A673 (cell line): Measurements from ENCODE around the gene VAMP7. TPM values are rescaled to one million over a fixed set of nuclear protein-coding genes. Genes with fewer than 3 reads are reported as not detected.

Experiments used
- BruUV-seq: library from RNA; stranded (reverse); fragments of 400-500 nt; replicated peaks from 2 replicates; lab custom pipeline; 2021; lab: Mats Ljungman, UMichigan
- CTCF ChIA-PET: fragments of 300-600 bp; sonication (Branson Sonifier 250); formaldehyde crosslinking; loops from one replicate; lab custom pipeline; 2022; ENCODE audit warnings: antibody characterized with exemption; lab: Charles Lee
- POLR2A ChIA-PET: fragments of 300-600 bp; sonication (Branson Sonifier 250); formaldehyde crosslinking; loops from one replicate; lab custom pipeline; 2022; ENCODE audit warnings: antibody characterized with exemption; ENCODE audit not compliant: low non-redundant PET; lab: Charles Lee
- DNase-seq: peaks from one replicate; pipeline ENCODE4 v3.0.0-alpha.2; 2015; ENCODE audit warnings: low spot score
- H3K27ac ChIP-seq: fragments of 200-600 bp; sonication (generic); 2 replicates; pipeline ENCODE4 v1.5.1; 2016; ENCODE audit warnings: mixed run types, low read depth, mild to moderate bottlenecking, mixed read lengths, antibody characterized with exemption, low read length; ENCODE audit not compliant: poor library complexity, severe bottlenecking
- H3K27me3 ChIP-seq: fragments of 200-600 bp; sonication (generic); replicated peaks from 2 replicates; pipeline ENCODE4 v1.6.1; 2017; ENCODE audit warnings: mixed run types, low read depth, mild to moderate bottlenecking, mixed read lengths, antibody characterized with exemption, low read length; ENCODE audit not compliant: insufficient read depth, poor library complexity
- H3K36me3 ChIP-seq: fragments of 200-600 bp; sonication (generic); 2 replicates; pipeline ENCODE4 v1.6.1; 2016; ENCODE audit warnings: mixed run types, mild to moderate bottlenecking, mixed read lengths, antibody characterized with exemption, low read length; ENCODE audit not compliant: insufficient read depth, poor library complexity, severe bottlenecking
- H3K4me1 ChIP-seq: fragments of 200-600 bp; sonication (generic); 2 replicates; pipeline ENCODE4 v1.6.1; 2017; ENCODE audit warnings: mixed run types, mild to moderate bottlenecking, mixed read lengths, antibody characterized with exemption, low read length; ENCODE audit not compliant: insufficient read depth, poor library complexity, severe bottlenecking
- H3K4me3 ChIP-seq: fragments of 200-600 bp; sonication (generic); 2 replicates; pipeline ENCODE4 v1.5.1; 2016; ENCODE audit warnings: low read depth, mixed run types, mild to moderate bottlenecking, mixed read lengths, low read length; ENCODE audit not compliant: poor library complexity, severe bottlenecking
- H3K9me3 ChIP-seq: fragments of 200-600 bp; sonication (generic); 2 replicates; pipeline ENCODE4 v1.6.1; 2016; ENCODE audit warnings: mixed run types, low read depth, mild to moderate bottlenecking, mixed read lengths, antibody characterized with exemption, low read length; ENCODE audit not compliant: poor library complexity, severe bottlenecking
- EZH2 ChIP-seq: fragments of 200-600 bp; sonication (generic); IDR thresholded peaks from 2 replicates; pipeline ENCODE4 v1.6.1; 2017; ENCODE audit warnings: borderline replicate concordance, low read depth, mild to moderate bottlenecking, mixed read lengths, antibody characterized with exemption, low read length; ENCODE audit not compliant: poor library complexity, severe bottlenecking
- intact Hi-C: fragments of 100-400 bp; cut with micrococcal nuclease; formaldehyde crosslinking; loops from one replicate; pipeline ENCODE4 v1.10.0; 2022; ENCODE audit not compliant: unreplicated experiment
- total RNA-seq: library from RNA; stranded (reverse); gene quantifications from 2 replicates; pipeline ENCODE4 v1.2.3, GENCODE V29; 2021
- TF ChIP-seq, protein P1 (sequence below): fragments of 300-800, 200-600 bp; sonication (generic); conservative IDR thresholded peaks from 2 replicates; pipeline ENCODE4 v1.5.1; 2017; ENCODE audit warnings: low read depth, mild to moderate bottlenecking, antibody characterized with exemption, low read length, moderate library complexity, mixed read lengths

Gene VAMP7
- total RNA-seq, 1 experiment from 2014 or later = 25.1 TPM

GRCh38 chrX:155867821-155868220, 13.3 kb upstream of the VAMP7 start:
- no peaks in the 10 kb centered on the region for H3K27me3 ChIP-seq
- CTCF ChIA-PET = no interaction called here
- no peak overlapping the region for H3K27ac ChIP-seq
- intact Hi-C loops = no loop called here
- no peak overlapping the region for H3K4me3 ChIP-seq
- TF ChIP-seq, protein P1, sequence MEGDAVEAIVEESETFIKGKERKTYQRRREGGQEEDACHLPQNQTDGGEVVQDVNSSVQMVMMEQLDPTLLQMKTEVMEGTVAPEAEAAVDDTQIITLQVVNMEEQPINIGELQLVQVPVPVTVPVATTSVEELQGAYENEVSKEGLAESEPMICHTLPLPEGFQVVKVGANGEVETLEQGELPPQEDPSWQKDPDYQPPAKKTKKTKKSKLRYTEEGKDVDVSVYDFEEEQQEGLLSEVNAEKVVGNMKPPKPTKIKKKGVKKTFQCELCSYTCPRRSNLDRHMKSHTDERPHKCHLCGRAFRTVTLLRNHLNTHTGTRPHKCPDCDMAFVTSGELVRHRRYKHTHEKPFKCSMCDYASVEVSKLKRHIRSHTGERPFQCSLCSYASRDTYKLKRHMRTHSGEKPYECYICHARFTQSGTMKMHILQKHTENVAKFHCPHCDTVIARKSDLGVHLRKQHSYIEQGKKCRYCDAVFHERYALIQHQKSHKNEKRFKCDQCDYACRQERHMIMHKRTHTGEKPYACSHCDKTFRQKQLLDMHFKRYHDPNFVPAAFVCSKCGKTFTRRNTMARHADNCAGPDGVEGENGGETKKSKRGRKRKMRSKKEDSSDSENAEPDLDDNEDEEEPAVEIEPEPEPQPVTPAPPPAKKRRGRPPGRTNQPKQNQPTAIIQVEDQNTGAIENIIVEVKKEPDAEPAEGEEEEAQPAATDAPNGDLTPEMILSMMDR = no peak
- no peaks in the 10 kb centered on the region for H3K36me3 ChIP-seq
- BruUV-seq = no TSS peak
- H3K9me3 ChIP-seq = peaks cover 8% of the 10 kb centered on the region
- POLR2A ChIA-PET = no interaction called here
- DNase-seq = no peak
- H3K4me1 ChIP-seq = no peaks in the 10 kb centered on the region

DNA sequence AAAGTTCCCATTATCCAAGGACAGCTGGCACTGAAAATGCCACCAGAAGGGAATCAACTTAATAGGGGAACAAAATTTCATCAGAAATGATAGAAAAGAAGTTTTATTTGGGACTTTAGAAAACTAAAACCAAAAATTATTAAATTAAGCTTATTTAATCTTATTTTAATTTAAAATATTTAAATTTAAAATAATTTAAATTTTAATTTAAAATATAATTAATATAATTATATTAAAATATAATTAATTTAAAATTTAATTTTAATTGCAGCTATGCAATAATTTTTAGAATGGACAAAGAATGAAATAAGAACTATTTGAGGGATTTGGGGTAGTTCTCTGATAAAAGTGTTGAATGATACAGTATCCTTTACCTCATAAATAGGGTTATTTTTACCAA, 10.2 kb upstream of the VAMP7 start:
- Histone ChIP-seq H3K4me3 (no peak overlapping the region), H3K9me3 (peaks cover 5% of the 10 kb centered on the region), H3K27me3 (no peaks in the 10 kb centered on the region), H3K4me1 (no peaks in the 10 kb centered on the region), H3K36me3 (no peaks in the 10 kb centered on the region), H3K27ac (no peak overlapping the region)
- no peak for DNase-seq
- intact Hi-C loops = no loop called here
- ChIA-PET CTCF (no interaction called here), POLR2A (no interaction called here)
- no TSS peak for BruUV-seq
- no peak for TF ChIP-seq EZH2
- TF ChIP-seq, protein P1 = no peak

DNA sequence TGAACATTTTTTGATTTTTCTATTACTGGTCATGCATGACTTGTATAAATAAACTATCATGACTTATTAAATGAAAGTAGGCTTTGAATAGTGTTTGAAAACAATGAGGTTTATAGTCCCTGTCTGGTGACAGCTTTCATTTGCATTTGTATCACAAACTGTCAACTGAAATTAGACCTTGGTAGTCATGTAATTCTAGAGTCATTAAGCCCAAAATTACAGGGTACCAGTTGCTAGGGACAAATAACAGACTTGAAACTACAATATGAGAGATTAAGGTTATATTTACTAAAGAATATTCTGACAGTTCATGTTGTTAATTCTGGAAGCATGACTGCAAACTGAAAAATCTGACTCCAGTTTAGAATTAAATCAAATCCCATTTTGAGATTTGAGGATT, 9.2 kb upstream of the VAMP7 start:
- POLR2A ChIA-PET = no interaction called here
- Histone ChIP-seq H3K27ac (no peak overlapping the region), H3K9me3 (peaks cover 5% of the 10 kb centered on the region), H3K27me3 (no peaks in the 10 kb centered on the region), H3K4me1 (no peaks in the 10 kb centered on the region), H3K4me3 (no peak overlapping the region), H3K36me3 (no peaks in the 10 kb centered on the region)
- BruUV-seq = no TSS peak
- DNase-seq = no peak
- intact Hi-C loops = no loop called here
- CTCF ChIA-PET = no interaction called here
- TF ChIP-seq, protein P1 = no peak
- TF ChIP-seq EZH2 = no peak
